HFF-Myc (cell line): Measurements from ENCODE around the gene MED8.
A peak's percentile ranks its signal among the peaks of the same experiment; 100 is the strongest.
"Not testable (repeated sequence)": the region's sequence is repeated elsewhere in the genome, so short reads cannot be mapped to it uniquely, and the experiment has no call there.

Experiments
- DNase-seq: peaks from one replicate; pipeline ENCODE4 v3.0.0-alpha.2; 2011; ENCODE audit warnings: low read depth; ENCODE audit errors: extremely low read depth
- H3K4me3 ChIP-seq: replicated peaks from 2 replicates; pipeline ENCODE4 v1.5.1; 2011; ENCODE audit warnings: low read depth, mild to moderate bottlenecking, control low read depth, low read length
- TF ChIP-seq, protein P1 (sequence below): IDR thresholded peaks from 2 replicates; pipeline ENCODE4 v1.5.1; 2012; ENCODE audit warnings: mild to moderate bottlenecking, low read depth, low read length, control low read depth; ENCODE audit errors: missing control alignments

The MED8 gene

DNA sequence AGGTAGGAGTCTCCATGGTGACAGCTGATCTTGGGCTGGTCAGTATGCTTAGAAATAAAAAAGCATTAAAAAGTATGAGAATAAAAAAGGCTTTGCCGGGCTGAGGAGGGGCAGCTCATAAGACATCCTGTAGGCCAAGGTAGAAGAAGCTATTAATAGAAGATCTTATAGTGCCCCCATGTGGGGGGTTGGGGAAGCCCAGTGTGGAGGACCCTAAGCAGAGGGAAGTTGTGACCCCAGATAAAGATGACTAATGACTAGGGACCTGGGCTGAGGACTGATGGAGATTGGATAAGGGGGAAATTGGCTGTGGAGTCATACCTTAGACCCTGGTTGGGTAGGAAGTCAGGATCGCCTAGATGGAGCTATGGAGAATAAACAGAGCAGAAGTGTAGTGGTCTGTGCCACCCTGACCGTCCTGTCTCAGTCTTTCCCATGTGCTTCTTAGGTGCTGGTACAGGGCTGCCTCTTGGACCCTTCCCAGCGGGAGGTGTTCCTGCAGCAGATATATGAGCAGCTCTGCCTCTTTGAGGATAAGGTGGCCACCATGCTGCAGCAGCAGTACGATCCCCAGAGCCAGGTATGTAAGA lies 25.1 kb upstream of the MED8 start:
- TF ChIP-seq, protein P1, sequence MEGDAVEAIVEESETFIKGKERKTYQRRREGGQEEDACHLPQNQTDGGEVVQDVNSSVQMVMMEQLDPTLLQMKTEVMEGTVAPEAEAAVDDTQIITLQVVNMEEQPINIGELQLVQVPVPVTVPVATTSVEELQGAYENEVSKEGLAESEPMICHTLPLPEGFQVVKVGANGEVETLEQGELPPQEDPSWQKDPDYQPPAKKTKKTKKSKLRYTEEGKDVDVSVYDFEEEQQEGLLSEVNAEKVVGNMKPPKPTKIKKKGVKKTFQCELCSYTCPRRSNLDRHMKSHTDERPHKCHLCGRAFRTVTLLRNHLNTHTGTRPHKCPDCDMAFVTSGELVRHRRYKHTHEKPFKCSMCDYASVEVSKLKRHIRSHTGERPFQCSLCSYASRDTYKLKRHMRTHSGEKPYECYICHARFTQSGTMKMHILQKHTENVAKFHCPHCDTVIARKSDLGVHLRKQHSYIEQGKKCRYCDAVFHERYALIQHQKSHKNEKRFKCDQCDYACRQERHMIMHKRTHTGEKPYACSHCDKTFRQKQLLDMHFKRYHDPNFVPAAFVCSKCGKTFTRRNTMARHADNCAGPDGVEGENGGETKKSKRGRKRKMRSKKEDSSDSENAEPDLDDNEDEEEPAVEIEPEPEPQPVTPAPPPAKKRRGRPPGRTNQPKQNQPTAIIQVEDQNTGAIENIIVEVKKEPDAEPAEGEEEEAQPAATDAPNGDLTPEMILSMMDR: peak; percentile 70
- H3K4me3 ChIP-seq: no peak overlapping the region
- DNase-seq: no peak

DNA sequence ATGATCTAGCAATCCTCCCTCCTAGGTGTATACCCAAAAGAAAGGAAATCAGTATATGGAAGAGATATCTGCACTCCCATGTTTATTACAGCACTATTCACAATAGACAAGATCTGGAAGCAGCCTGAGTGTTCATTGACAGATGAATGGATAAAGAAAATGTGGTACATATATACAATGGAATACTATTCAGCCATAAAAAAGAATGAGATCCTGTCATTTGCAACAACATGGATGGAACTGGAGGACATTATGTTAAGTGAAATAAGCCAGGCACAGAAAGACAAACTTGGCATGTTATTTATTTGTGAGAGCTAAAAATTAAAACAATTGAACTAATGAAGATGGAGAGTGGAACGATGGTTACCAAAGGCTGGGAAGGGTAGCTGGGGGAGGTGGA lies 23.8 kb upstream of the MED8 start:
- not testable (repeated sequence) for DNase-seq, H3K4me3 ChIP-seq

DNA sequence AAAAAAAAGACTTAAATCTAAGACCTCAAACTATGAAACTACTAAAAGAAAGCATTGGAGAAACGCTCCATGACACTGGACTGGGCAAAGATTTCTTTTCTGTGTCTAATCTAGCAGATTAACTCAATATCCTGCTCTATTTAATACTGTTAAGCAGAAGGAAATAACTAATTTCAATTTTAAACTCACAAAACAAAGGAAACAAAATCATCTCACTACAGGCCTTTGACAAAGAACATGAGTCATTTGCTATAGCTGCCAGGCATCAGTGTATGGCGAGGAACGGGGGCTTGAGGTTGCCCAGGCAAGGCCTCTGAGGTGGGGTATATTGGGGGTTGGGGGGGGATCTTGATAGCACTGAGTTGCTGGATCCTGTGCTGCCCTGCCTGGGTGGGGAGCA lies 21.0 kb upstream of the MED8 start:
- TF ChIP-seq, protein P1: no peak
- no peak for DNase-seq
- no peak overlapping the region for H3K4me3 ChIP-seq

DNA sequence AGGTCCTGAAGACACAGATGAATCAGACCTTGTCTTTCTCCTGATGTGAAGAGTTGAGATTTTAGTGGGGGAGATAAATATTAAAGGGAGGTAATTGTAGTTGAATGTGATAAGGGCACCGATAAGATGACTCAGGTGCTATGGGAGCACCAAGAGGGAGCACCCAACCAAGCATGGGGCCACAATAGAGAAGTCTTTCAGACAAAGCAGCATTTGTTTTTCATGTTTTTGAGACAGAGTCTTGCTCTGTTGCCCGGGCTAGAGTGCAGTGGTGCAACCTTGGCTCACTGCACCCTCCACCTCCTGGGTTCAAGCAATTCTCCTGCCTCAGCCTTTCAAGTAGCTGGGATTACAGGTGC lies 16.3 kb upstream of the MED8 start:
- DNase-seq: no peak
- TF ChIP-seq, protein P1: no peak
- H3K4me3 ChIP-seq: no peak overlapping the region

DNA sequence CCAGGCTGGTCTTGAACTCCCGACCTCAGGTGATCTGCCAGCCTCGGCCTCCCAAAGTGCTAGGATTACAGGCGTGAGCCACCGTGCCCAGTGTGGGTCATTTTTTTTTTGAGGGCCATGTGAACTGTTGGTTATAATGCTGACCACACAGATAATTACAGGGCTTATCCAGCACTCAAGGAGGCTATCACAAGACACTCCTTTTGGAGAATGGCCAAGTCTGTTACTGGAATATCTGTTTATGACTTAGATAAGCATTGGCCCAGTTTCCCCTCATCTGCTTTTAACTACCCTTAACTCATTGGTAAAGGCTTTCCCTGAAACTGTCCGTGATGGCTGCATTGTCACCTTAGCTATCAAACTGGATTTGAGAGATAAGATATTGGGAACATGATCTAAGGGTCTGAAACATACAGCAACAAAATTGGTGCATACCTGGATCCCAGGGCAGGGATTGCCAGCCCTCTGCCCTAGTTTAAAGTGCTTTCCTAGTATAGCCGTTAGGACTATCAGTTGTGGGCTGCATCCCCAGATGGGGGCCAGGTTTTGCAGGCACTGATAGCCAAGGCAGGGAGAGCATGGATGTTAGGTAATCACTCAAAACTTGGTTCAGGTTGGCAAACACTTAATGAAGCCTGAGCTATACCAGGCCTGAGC lies 15.7 kb upstream of the MED8 start:
- no peak for DNase-seq
- no peak overlapping the region for H3K4me3 ChIP-seq
- TF ChIP-seq, protein P1: no peak

DNA sequence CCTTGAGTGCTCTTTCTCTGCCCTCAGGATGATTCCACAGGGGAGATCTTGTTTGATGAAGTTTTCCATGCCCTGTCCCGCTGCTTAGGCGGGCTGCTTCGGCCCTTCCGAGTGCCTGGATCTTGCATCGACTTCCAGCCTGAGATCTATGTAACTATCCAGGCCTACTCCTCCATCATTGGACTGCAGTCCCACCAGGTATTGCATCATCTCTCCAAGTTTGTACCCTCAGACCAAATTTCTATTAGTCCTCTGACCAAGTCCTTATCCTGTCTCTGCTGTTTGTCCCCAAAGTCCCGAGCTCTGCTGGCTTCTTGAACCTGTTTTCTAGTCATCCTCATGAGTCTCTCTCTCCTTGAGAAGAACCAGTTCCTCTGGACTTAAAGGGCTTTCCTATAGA lies 14.8 kb upstream of the MED8 start:
- no peak overlapping the region for H3K4me3 ChIP-seq
- TF ChIP-seq, protein P1: no peak
- no peak for DNase-seq

DNA sequence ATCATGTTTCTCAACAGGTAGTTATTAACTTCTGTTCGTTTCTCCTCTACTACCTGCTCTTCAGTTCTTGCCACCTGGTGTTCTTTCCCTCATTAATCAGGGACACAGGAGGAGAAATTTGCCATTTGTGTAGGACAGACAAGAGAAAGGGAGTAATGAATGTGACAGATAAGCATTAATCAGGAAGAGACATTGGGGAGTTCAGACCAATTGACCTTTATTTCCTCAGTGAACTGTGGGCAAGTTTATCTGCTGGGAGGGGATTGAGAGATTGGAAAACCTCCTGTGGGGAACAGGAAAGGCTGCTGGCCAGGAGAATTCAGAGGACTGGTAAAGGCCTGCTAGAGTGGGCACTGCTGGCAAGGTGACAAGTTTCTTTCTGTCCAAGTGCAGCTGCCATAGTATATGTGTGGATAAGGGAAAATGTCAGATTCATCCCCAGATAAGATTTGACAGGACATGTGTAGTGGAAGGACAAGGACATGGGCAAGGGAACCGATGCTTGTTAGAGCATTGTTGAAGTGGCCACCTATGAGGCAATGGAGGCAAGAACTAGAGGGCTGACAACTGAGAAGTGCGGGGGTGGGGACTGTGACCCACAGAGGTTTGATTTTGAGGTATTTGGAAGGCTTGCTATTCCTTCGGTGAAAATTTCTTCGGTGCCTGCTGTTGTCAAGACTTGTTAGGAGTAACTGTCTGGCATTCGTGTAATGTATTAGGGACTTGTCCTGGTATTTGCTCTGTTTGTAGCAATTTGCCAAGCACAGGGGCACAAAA lies 12.7 kb upstream of the MED8 start:
- H3K4me3 ChIP-seq: no peak overlapping the region
- no peak for DNase-seq
- TF ChIP-seq, protein P1: no peak

DNA sequence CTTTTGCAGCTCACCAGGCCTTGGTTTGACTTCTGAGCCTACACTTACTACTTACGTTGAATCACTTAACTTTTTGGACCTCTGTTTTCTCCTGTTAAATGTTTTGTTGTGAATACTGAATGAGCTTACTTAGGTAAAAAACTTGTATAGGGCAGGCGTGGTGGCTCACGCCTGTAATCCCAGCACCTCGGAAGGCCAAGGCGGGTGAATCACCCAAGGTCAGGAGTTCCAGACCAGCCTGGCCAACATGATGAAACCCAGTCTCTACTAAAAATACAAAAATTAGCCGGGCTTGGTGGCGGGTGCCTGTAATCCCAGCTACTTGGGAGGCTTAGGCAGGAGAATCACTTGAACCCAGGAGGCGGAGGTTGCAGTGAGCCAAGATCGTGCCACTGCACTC lies 10.8 kb upstream of the MED8 start:
- H3K4me3 ChIP-seq, DNase-seq: not testable (repeated sequence)
